SU-DHL-6 (cell line): ENCODE measurements around the gene ABHD3.
A peak's percentile ranks its signal among the peaks of the same experiment; 100 is the strongest.

Experiments used
- H2AFZ ChIP-seq: fragments of 200-600 bp; sonication (generic); 2 replicates; pipeline ENCODE4 v1.6.1; 2014; ENCODE audit warnings: low read depth, mild to moderate bottlenecking, moderate library complexity, mixed read lengths, antibody characterized with exemption, low read length; ENCODE audit not compliant: severe bottlenecking
- H3F3A ChIP-seq: fragments of 200-600 bp; shearing (Covaris generic); 2 replicates; pipeline ENCODE4 v1.6.0; 2016; ENCODE audit warnings: antibody characterized with exemption, mild to moderate bottlenecking; ENCODE audit not compliant: insufficient read depth
- H3K27ac ChIP-seq: fragments of 200-600 bp; sonication (generic); 2 replicates; pipeline ENCODE4 v1.5.1; 2016; ENCODE audit warnings: low read depth, mild to moderate bottlenecking, low read length, moderate library complexity, mixed read lengths
- H3K27me3 ChIP-seq: fragments of 200-600 bp; sonication (generic), shearing (Covaris generic); 2 replicates; pipeline ENCODE4 v1.6.0; 2014; ENCODE audit warnings: mild to moderate bottlenecking, low read length
- H3K36me3 ChIP-seq: fragments of 200-600 bp; sonication (generic); 2 replicates; pipeline ENCODE4 v1.6.1; 2014; ENCODE audit warnings: mild to moderate bottlenecking, low read length, mixed read lengths
- H3K4me2 ChIP-seq: fragments of 300-600, 200-600 bp; shearing (Covaris generic), sonication (generic); 2 replicates; pipeline ENCODE4 v1.6.0; 2014; ENCODE audit warnings: low read length, low read depth, mild to moderate bottlenecking; ENCODE audit not compliant: poor library complexity, severe bottlenecking
- H3K4me3 ChIP-seq: fragments of 200-600 bp; sonication (generic); 2 replicates; pipeline ENCODE4 v1.5.1; 2014; ENCODE audit warnings: antibody characterized with exemption, low read length, mild to moderate bottlenecking, mixed read lengths; ENCODE audit not compliant: insufficient read depth, poor library complexity, severe bottlenecking
- H3K79me2 ChIP-seq: fragments of 200-600 bp; sonication (generic); 2 replicates; pipeline ENCODE4 v1.6.1; 2014; ENCODE audit warnings: mild to moderate bottlenecking, low read length, moderate library complexity; ENCODE audit not compliant: insufficient read depth
- H3K9ac ChIP-seq: fragments of 200-600 bp; sonication (generic); 2 replicates; pipeline ENCODE4 v1.7.0; 2014; ENCODE audit warnings: mild to moderate bottlenecking, low read length
- H3K9me2 ChIP-seq: fragments of 200-600 bp; sonication (generic); replicated peaks from 2 replicates; pipeline ENCODE4 v1.6.1; 2014; ENCODE audit warnings: low read length; ENCODE audit not compliant: insufficient read depth
- H3K9me3 ChIP-seq: fragments of 200-600 bp; sonication (generic); 2 replicates; pipeline ENCODE4 v1.6.1; 2014; ENCODE audit warnings: low read length, mixed read lengths; ENCODE audit not compliant: insufficient read depth
- H4K20me1 ChIP-seq: fragments of 200-600 bp; sonication (generic); 2 replicates; pipeline ENCODE4 v1.6.1; 2014; ENCODE audit warnings: low read depth, mild to moderate bottlenecking, antibody characterized with exemption, low read length, moderate library complexity, mixed read lengths
- CTCF ChIP-seq: fragments of 200-600 bp; sonication (generic); IDR thresholded peaks from one replicate; pipeline ENCODE4 v1.5.1; 2017; ENCODE audit warnings: antibody characterized with exemption, mild to moderate bottlenecking, low read length, moderate library complexity; ENCODE audit not compliant: insufficient read depth, poor library complexity, severe bottlenecking
- EZH2phosphoT487 ChIP-seq: fragments of 200-600 bp; sonication (generic), shearing (Covaris generic); conservative IDR thresholded peaks from 2 replicates; pipeline ENCODE4 v1.6.1; 2018; ENCODE audit warnings: mild to moderate bottlenecking, antibody characterized with exemption, low read length, moderate library complexity, mixed read lengths

Gene ABHD3

GRCh38 chr18:21701621-21702020 lies 3.0 kb downstream of the ABHD3 start:
- Histone ChIP-seq H4K20me1 (no peaks in the 10 kb centered on the region), H3K36me3 (peaks cover 25% of the 10 kb centered on the region; the same call in 1 of the 2 replicates), H3K9me3 (no peaks in the 10 kb centered on the region), H2AFZ (no peak overlapping the region), H3K4me3 (no peak overlapping the region), H3K9me2 (no peaks in the 10 kb centered on the region), H3F3A (peaks cover 33% of the 10 kb centered on the region), H3K27ac (peak overlapping the region; percentile 87), H3K4me2 (peak overlapping the region; percentile 71), H3K79me2 (peaks cover 52% of the 10 kb centered on the region), H3K9ac (peak overlapping the region; percentile 14; the same call in 1 of the 2 replicates), H3K27me3 (no peaks in the 10 kb centered on the region)
- TF ChIP-seq CTCF (no peak), EZH2phosphoT487 (no peak)

- Histone ChIP-seq H3K9me2 (no peaks in the 10 kb centered on the region), H4K20me1 (no peaks in the 10 kb centered on the region), H3K4me2 (peak overlapping the region; percentile 71), H2AFZ (no peak overlapping the region), H3K4me3 (no peak overlapping the region), H3K9ac (no peak overlapping the region), H3K36me3 (peaks cover 32% of the 10 kb centered on the region; the same call in 1 of the 2 replicates), H3F3A (peaks cover 33% of the 10 kb centered on the region), H3K9me3 (no peaks in the 10 kb centered on the region), H3K27me3 (no peaks in the 10 kb centered on the region), H3K27ac (peak overlapping the region; percentile 87), H3K79me2 (peaks cover 48% of the 10 kb centered on the region)
- TF ChIP-seq CTCF (no peak), EZH2phosphoT487 (no peak)
Observed at GRCh38 chr18:21700528-21701075, 4.0 kb downstream of the ABHD3 start.

- no peaks in the 10 kb centered on the region for H3K9me3 ChIP-seq
- no peaks in the 10 kb centered on the region for H3K9me2 ChIP-seq
- peaks cover 58% of the 10 kb centered on the region for H3K36me3 ChIP-seq
- peaks cover 38% of the 10 kb centered on the region for H3F3A ChIP-seq
- H3K79me2 ChIP-seq, result peaks cover 52% of the 10 kb centered on the region
- no peak for TF ChIP-seq CTCF
- no peak for TF ChIP-seq EZH2phosphoT487
- H3K9ac ChIP-seq, result no peak overlapping the region
- no peak overlapping the region for H2AFZ ChIP-seq
- H3K27me3 ChIP-seq, result no peaks in the 10 kb centered on the region
- no peak overlapping the region for H3K4me3 ChIP-seq
- no peak overlapping the region for H3K4me2 ChIP-seq
- no peak overlapping the region for H3K27ac ChIP-seq
- H4K20me1 ChIP-seq, result no peaks in the 10 kb centered on the region
Observed at GRCh38 chr18:21693322-21693721, 11.3 kb downstream of the ABHD3 start.
